Calu3 (cell line): ENCODE results near the gene PPP1R26. TPM values are rescaled to one million over a fixed set of nuclear protein-coding genes. Genes with fewer than 3 reads are reported as not detected.
"Not testable (repeated sequence)": the region's sequence is repeated elsewhere in the genome, so short reads cannot be mapped to it uniquely, and the experiment has no call there.

Experiments
- BruUV-seq: library from RNA; stranded (reverse); fragments of 400-500 nt; replicated peaks from 2 replicates; lab custom pipeline; 2021; lab: Mats Ljungman, UMichigan
- CTCF ChIA-PET: fragments of 300-600 bp; sonication (Branson Sonifier 250); formaldehyde crosslinking; loops from one replicate; lab custom pipeline; 2022; ENCODE audit warnings: antibody characterized with exemption; lab: Charles Lee
- DNase-seq: peaks from one replicate; pipeline ENCODE4 v3.0.0; 2022
- H3K27ac Mint-ChIP-seq: one replicate; pipeline ENCODE4 v1.8.0; 2022; ENCODE audit warnings: mixed read lengths; ENCODE audit not compliant: unreplicated experiment
- H3K27me3 Mint-ChIP-seq: one replicate; pipeline ENCODE4 v1.8.0; 2022; ENCODE audit warnings: mixed read lengths; ENCODE audit not compliant: unreplicated experiment
- H3K36me3 Mint-ChIP-seq: one replicate; pipeline ENCODE4 v1.8.0; 2022; ENCODE audit warnings: mild to moderate bottlenecking, moderate library complexity, mixed read lengths; ENCODE audit not compliant: insufficient read depth, unreplicated experiment
- H3K4me1 Mint-ChIP-seq: one replicate; pipeline ENCODE4 v1.8.0; 2022; ENCODE audit warnings: mild to moderate bottlenecking, low read depth, mixed read lengths; ENCODE audit not compliant: unreplicated experiment
- H3K4me3 Mint-ChIP-seq: one replicate; pipeline ENCODE4 v1.8.0; 2022; ENCODE audit warnings: mild to moderate bottlenecking, low read depth, moderate library complexity, mixed read lengths; ENCODE audit not compliant: unreplicated experiment
- H3K9me3 Mint-ChIP-seq: one replicate; pipeline ENCODE4 v1.8.0; 2022; ENCODE audit warnings: low read depth, mixed read lengths; ENCODE audit not compliant: unreplicated experiment
- intact Hi-C: fragments of 100-400 bp; cut with micrococcal nuclease; formaldehyde crosslinking; loops from one replicate; pipeline ENCODE4 v1.10.0; 2022; ENCODE audit not compliant: unreplicated experiment
- total RNA-seq: library from RNA; stranded (reverse); gene quantifications from 2 replicates; pipeline ENCODE4 v1.2.3, GENCODE V29; 2022
- TF ChIP-seq, protein P1 (sequence below): fragments of 200-600 bp; IDR thresholded peaks from one replicate; pipeline ENCODE4 v1.8.0; 2022; ENCODE audit warnings: antibody characterized with exemption; ENCODE audit not compliant: unreplicated experiment

Gene PPP1R26
- total RNA-seq, 1 experiment from 2014 or later: 35.1 TPM

- no peak overlapping the region for H3K4me3 Mint-ChIP-seq
- H3K27me3 Mint-ChIP-seq: no peaks in the 10 kb centered on the region
- no peak overlapping the region for H3K27ac Mint-ChIP-seq
- intact Hi-C loops: no loop called here
- DNase-seq: no peak
- no TSS peak for BruUV-seq
- TF ChIP-seq, protein P1, sequence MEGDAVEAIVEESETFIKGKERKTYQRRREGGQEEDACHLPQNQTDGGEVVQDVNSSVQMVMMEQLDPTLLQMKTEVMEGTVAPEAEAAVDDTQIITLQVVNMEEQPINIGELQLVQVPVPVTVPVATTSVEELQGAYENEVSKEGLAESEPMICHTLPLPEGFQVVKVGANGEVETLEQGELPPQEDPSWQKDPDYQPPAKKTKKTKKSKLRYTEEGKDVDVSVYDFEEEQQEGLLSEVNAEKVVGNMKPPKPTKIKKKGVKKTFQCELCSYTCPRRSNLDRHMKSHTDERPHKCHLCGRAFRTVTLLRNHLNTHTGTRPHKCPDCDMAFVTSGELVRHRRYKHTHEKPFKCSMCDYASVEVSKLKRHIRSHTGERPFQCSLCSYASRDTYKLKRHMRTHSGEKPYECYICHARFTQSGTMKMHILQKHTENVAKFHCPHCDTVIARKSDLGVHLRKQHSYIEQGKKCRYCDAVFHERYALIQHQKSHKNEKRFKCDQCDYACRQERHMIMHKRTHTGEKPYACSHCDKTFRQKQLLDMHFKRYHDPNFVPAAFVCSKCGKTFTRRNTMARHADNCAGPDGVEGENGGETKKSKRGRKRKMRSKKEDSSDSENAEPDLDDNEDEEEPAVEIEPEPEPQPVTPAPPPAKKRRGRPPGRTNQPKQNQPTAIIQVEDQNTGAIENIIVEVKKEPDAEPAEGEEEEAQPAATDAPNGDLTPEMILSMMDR: no peak
- peaks cover 2% of the 10 kb centered on the region for H3K36me3 Mint-ChIP-seq
- no peaks in the 10 kb centered on the region for H3K9me3 Mint-ChIP-seq
- CTCF ChIA-PET: no interaction called here
- H3K4me1 Mint-ChIP-seq: peaks cover 32% of the 10 kb centered on the region
These were observed 35.7 kb upstream of the PPP1R26 start for GRCh38 chr9:135443797-135444425.

- Mint-ChIP-seq H3K27ac (no peak overlapping the region), H3K9me3 (no peaks in the 10 kb centered on the region), H3K4me3 (no peak overlapping the region), H3K4me1 (peaks cover 12% of the 10 kb centered on the region), H3K27me3 (no peaks in the 10 kb centered on the region), H3K36me3 (no peaks in the 10 kb centered on the region)
- TF ChIP-seq, protein P1: no peak
- DNase-seq: no peak
- intact Hi-C loops: no loop called here
- no TSS peak for BruUV-seq
- CTCF ChIA-PET: no interaction called here
These were observed 32.5 kb upstream of the PPP1R26 start for GRCh38 chr9:135447126-135447525.

GRCh38 chr9:135448663-135449100, 30.9 kb upstream of the PPP1R26 start:
- H3K27ac Mint-ChIP-seq: no peak overlapping the region
- H3K27me3 Mint-ChIP-seq: peaks cover 5% of the 10 kb centered on the region
- intact Hi-C loops: no loop called here
- no peaks in the 10 kb centered on the region for H3K9me3 Mint-ChIP-seq
- no peak overlapping the region for H3K4me3 Mint-ChIP-seq
- BruUV-seq: no TSS peak
- CTCF ChIA-PET: no interaction called here
- no peaks in the 10 kb centered on the region for H3K4me1 Mint-ChIP-seq
- TF ChIP-seq, protein P1: no peak
- H3K36me3 Mint-ChIP-seq: no peaks in the 10 kb centered on the region
- no peak for DNase-seq

- H3K4me3 Mint-ChIP-seq, H3K27ac Mint-ChIP-seq, H3K4me1 Mint-ChIP-seq, CTCF ChIA-PET, H3K36me3 Mint-ChIP-seq, BruUV-seq, H3K9me3 Mint-ChIP-seq, DNase-seq, intact Hi-C loops: not testable (repeated sequence)
- peaks cover 13% of the 10 kb centered on the region for H3K27me3 Mint-ChIP-seq
These were observed 30.1 kb upstream of the PPP1R26 start for GRCh38 chr9:135449532-135449931.

GRCh38 chr9:135450956-135451355, 28.6 kb upstream of the PPP1R26 start:
- CTCF ChIA-PET: interaction anchor here (0.6 kb wide), 2 partner anchors 12 to 719 kb away, joined by 3 read pairs; no protein-coding TSS in a partner anchor
- no peaks in the 10 kb centered on the region for H3K4me1 Mint-ChIP-seq
- intact Hi-C loops: no loop called here
- DNase-seq: no peak
- no peak overlapping the region for H3K4me3 Mint-ChIP-seq
- no peak overlapping the region for H3K27ac Mint-ChIP-seq
- BruUV-seq: no TSS peak
- no peaks in the 10 kb centered on the region for H3K36me3 Mint-ChIP-seq
- no peaks in the 10 kb centered on the region for H3K9me3 Mint-ChIP-seq
- peaks cover 28% of the 10 kb centered on the region for H3K27me3 Mint-ChIP-seq
- TF ChIP-seq, protein P1: no peak

- H3K36me3 Mint-ChIP-seq, H3K27ac Mint-ChIP-seq, CTCF ChIA-PET, H3K4me1 Mint-ChIP-seq, DNase-seq, intact Hi-C loops, H3K4me3 Mint-ChIP-seq, H3K9me3 Mint-ChIP-seq, BruUV-seq: not testable (repeated sequence)
- peaks cover 32% of the 10 kb centered on the region for H3K27me3 Mint-ChIP-seq
These were observed 27.7 kb upstream of the PPP1R26 start for GRCh38 chr9:135451909-135452308.
